ENCODE data around the gene DDX17.

Gene DDX17

GRCh38 chr22:38487946-38488345 is 18.2 kb downstream of the DDX17 start:
- no peak for DNase-seq (ENCODE audit: extremely low read depth, low read depth)
- no peak for TF ChIP-seq CTCF (IDR thresholded peaks at IDR 0.05; ENCODE audit: low read depth, low read length, missing control alignments)
- no peak overlapping the region for H3K4me3 ChIP-seq (replicated peaks; ENCODE audit: low read depth, low read length)

DNA sequence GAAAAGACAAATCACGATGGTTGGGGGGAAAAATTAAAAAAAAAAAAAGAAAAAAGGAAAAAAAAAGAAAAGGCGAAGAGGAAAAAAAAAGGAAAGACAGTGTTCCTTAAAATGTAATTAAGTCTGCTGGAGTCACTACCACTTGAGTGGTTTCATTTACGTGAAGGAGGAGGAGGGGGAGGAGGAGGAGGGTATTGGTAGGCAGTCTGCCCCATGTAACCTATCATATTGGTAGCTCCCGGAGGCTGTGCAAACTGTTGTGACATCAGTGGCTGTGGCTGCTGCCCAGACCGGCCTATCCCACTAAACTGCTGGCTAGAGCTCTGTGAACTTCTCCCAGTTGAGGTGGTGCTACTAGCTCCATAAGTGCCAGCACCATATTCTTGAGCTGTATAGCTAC is 20.3 kb downstream of the DDX17 start:
- DNase-seq (ENCODE audit: extremely low read depth, low read depth) = no peak
- no peak overlapping the region for H3K4me3 ChIP-seq (replicated peaks; ENCODE audit: low read depth, low read length)
- TF ChIP-seq CTCF (IDR thresholded peaks at IDR 0.05; ENCODE audit: low read depth, low read length, missing control alignments) = no peak

- no peak for TF ChIP-seq CTCF (IDR thresholded peaks at IDR 0.05; ENCODE audit: low read depth, low read length, missing control alignments)
- H3K4me3 ChIP-seq (replicated peaks; ENCODE audit: low read depth, low read length) = no peak overlapping the region
- no peak for DNase-seq (ENCODE audit: extremely low read depth, low read depth)
Observed at GRCh38 chr22:38484244-38484643, 21.9 kb downstream of the DDX17 start.

DNA sequence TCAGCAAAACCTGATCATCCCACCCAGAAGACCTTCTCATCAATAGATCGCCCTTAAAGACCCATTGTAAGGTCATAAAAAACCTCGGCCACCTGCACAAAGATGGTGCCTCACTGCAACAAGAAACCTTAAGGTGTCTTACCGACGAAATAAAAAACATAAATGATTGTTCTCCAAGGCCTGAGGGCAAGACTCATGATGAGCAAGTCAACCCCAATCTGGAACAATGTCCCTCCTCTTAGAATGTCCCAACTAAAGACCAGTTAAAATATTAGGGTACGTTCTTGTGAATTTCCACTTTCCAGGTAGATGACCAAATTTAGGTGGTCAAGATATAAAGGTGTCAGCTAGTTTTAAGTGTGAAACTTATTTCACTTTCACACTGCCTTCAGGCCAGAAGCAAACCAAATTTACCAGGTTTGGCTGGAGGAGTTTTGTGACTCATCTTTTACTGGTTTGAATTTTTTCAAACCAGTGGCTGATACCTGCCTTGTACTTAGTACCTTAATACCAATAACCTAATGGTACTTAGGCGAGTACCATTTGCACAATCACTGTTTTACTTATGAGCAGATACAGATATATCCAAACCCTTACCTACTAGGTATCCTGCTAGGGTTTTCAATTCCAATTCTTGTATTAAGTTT is 23.3 kb downstream of the DDX17 start:
- no peak for TF ChIP-seq CTCF (IDR thresholded peaks at IDR 0.05; ENCODE audit: low read depth, low read length, missing control alignments)
- H3K4me3 ChIP-seq (replicated peaks; ENCODE audit: low read depth, low read length) = no peak overlapping the region
- DNase-seq (ENCODE audit: extremely low read depth, low read depth) = no peak

DNA sequence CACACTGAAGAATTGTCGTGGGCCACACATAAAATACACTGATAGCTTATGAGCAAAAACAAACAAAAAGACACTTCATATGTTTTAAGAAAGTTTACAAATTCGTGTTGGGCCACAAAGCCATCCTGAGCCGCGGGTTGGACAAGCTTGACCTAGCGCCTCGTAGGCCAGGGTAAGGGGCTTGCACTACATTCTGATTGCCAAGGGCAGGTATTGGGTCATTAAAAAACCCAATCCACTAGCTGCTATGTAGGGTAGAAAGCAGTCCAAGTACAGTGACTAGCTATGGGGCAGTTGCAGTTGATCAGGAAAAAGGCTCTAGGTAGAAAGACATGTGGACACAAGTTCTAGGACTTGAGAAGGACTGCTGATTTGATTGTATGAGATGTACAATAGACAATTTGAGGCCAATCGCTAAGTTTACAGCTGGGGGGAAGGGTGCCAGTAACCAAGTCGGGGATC is 24.2 kb downstream of the DDX17 start:
- no peak for TF ChIP-seq CTCF (IDR thresholded peaks at IDR 0.05; ENCODE audit: low read depth, low read length, missing control alignments)
- H3K4me3 ChIP-seq (replicated peaks; ENCODE audit: low read depth, low read length) = no peak overlapping the region
- no peak for DNase-seq (ENCODE audit: extremely low read depth, low read depth)

DNA sequence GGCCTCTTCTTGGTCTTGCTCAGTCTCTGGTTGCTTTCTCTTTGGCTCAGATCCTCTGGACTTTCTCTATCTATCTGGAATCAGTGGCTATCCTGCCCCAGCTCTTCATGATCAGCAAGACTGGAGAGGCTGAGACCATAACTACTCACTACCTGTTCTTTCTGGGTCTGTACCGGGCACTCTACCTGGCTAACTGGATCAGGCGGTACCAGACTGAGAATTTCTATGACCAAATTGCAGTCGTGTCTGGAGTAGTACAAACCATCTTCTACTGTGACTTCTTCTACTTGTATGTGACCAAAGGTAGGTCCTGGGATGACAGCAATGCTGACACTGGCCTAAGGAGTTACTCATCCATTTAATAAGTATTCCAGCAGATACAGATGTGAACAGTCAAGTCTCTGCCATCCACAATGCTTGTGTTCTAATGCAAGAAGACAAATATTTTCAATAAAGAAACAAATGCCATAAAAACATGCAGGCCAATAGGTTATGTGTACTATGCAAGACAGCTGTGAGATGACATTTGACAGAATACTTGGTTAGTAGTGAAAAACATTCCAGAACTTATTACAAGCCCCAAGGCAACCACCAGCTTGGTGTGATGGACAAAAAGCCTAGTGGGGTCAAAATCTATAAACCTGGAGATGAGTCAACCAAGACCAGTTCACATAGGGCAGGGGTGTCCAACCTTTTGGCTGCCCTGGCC is 24.8 kb downstream of the DDX17 start:
- no peak overlapping the region for H3K4me3 ChIP-seq (replicated peaks; ENCODE audit: low read depth, low read length)
- no peak for DNase-seq (ENCODE audit: extremely low read depth, low read depth)
- no peak for TF ChIP-seq CTCF (IDR thresholded peaks at IDR 0.05; ENCODE audit: low read depth, low read length, missing control alignments)
